GM23248 (cell line): Measurements from ENCODE around the gene CHCHD3. TPM values are rescaled to one million over a fixed set of nuclear protein-coding genes. Genes with fewer than 3 reads are reported as not detected.

Experiments used
- DNase-seq: peaks from one replicate; pipeline ENCODE4 v3.0.0-alpha.2; 2015
- H2AFZ ChIP-seq: fragments of 200-600 bp; sonication (generic); 2 replicates; pipeline ENCODE4 v1.6.1; 2016; ENCODE audit warnings: antibody characterized with exemption
- H3F3A ChIP-seq: fragments of 200-600 bp; sonication (generic); 2 replicates; pipeline ENCODE4 v1.6.1; 2016; ENCODE audit warnings: mild to moderate bottlenecking, antibody characterized with exemption, mixed run types; ENCODE audit not compliant: insufficient read depth
- H3K27ac ChIP-seq: fragments of 200-600 bp; sonication (generic); 2 replicates; pipeline ENCODE4 v1.5.1; 2016; ENCODE audit warnings: mild to moderate bottlenecking
- H3K27me3 ChIP-seq: fragments of 200-600 bp; sonication (generic); replicated peaks from 2 replicates; pipeline ENCODE4 v1.6.1; 2016; ENCODE audit warnings: mild to moderate bottlenecking; ENCODE audit not compliant: insufficient read depth
- H3K36me3 ChIP-seq: fragments of 200-600 bp; sonication (generic); 2 replicates; pipeline ENCODE4 v1.6.1; 2016; ENCODE audit warnings: low read depth, mild to moderate bottlenecking
- H3K4me1 ChIP-seq: fragments of 200-600 bp; sonication (generic); 2 replicates; pipeline ENCODE4 v1.6.1; 2016; ENCODE audit warnings: mild to moderate bottlenecking; ENCODE audit not compliant: insufficient read depth
- H3K4me2 ChIP-seq: fragments of 200-600 bp; sonication (generic); one replicate; pipeline ENCODE4 v1.6.1; 2016; ENCODE audit warnings: mild to moderate bottlenecking; ENCODE audit not compliant: unreplicated experiment
- H3K4me3 ChIP-seq: fragments of 200-600 bp; sonication (generic); 2 replicates; pipeline ENCODE4 v1.5.1; 2016; ENCODE audit warnings: mild to moderate bottlenecking
- H3K79me2 ChIP-seq: fragments of 200-600 bp; sonication (generic); 2 replicates; pipeline ENCODE4 v1.6.1; 2016; ENCODE audit warnings: mild to moderate bottlenecking; ENCODE audit not compliant: insufficient read depth
- H3K9ac ChIP-seq: fragments of 200-600 bp; sonication (generic); 2 replicates; pipeline ENCODE4 v1.6.1; 2016; ENCODE audit warnings: mild to moderate bottlenecking
- H3K9me2 ChIP-seq: fragments of 200-600 bp; sonication (generic); 2 replicates; pipeline ENCODE4 v1.6.1; 2016; ENCODE audit warnings: mixed run types, mild to moderate bottlenecking, moderate library complexity; ENCODE audit not compliant: insufficient read depth
- H3K9me3 ChIP-seq: fragments of 200-600 bp; sonication (generic); one replicate; pipeline ENCODE4 v1.6.1; 2017; ENCODE audit warnings: low read depth
- H4K20me1 ChIP-seq: fragments of 200-600 bp; sonication (generic); 2 replicates; pipeline ENCODE4 v1.6.0; 2016; ENCODE audit not compliant: insufficient read depth
- EZH2 ChIP-seq: fragments of 200-600 bp; sonication (generic); IDR thresholded peaks from 2 replicates; pipeline ENCODE4 v1.6.1; 2018; ENCODE audit warnings: antibody characterized with exemption, mild to moderate bottlenecking; ENCODE audit not compliant: insufficient read depth, poor library complexity, severe bottlenecking
- EZH2phosphoT487 ChIP-seq: fragments of 200-600 bp; sonication (generic); IDR thresholded peaks from 2 replicates; pipeline ENCODE4 v1.6.1; 2018; ENCODE audit warnings: antibody characterized with exemption, moderate library complexity, mild to moderate bottlenecking, low read depth; ENCODE audit not compliant: insufficient read depth
- WGBS, 2 experiments: methylation state at CpG; one replicate each; pipeline ENCODE4 v1.1.6; 2015 to 2017; ENCODE audit warnings: low lambda C conversion rate in 2 of 2, low coverage in 1 of 2; ENCODE audit errors: missing lambda C conversion rate in 2 of 2; 5-methylcytosine and 5-hydroxymethylcytosine counted together
- in situ Hi-C: fragments of 300-500 bp; cut with MboI; formaldehyde crosslinking; loops from 2 replicates; pipeline ENCODE4 v1.15.0; 2020
- polyA plus RNA-seq: library from polyadenylated mRNA; unstranded; fragments of >200 nt; fragmentation: Nextera tagmentation; extraction: Ambion mirVana; gene quantifications from 2 replicates; pipeline ENCODE4 v1.2.1, GENCODE V29; 2016
- total RNA-seq: library from RNA; depleted of rRNA; stranded (reverse); fragments of >200 nt; shearing (Covaris generic); gene quantifications from 2 replicates; pipeline ENCODE4 v1.2.3, GENCODE V29; 2014

The CHCHD3 gene
- total and polyA plus RNA-seq, 2 experiments from 2014 or later: 43.7 to 66.1 TPM

- H3K9ac ChIP-seq: no peak overlapping the region
- no peaks in the 10 kb centered on the region for H3F3A ChIP-seq
- no peak for DNase-seq
- no peak overlapping the region for H3K4me2 ChIP-seq
- no peaks in the 10 kb centered on the region for H3K36me3 ChIP-seq
- no peaks in the 10 kb centered on the region for H3K9me3 ChIP-seq
- no peak overlapping the region for H3K4me3 ChIP-seq
- H3K9me2 ChIP-seq: no peaks in the 10 kb centered on the region
- H3K27ac ChIP-seq: no peak overlapping the region
- H3K27me3 ChIP-seq: no peaks in the 10 kb centered on the region
- no peak overlapping the region for H2AFZ ChIP-seq
- TF ChIP-seq EZH2 (no peak), EZH2phosphoT487 (no peak)
- H3K79me2 ChIP-seq: peaks cover 29% of the 10 kb centered on the region
- H3K4me1 ChIP-seq: no peaks in the 10 kb centered on the region
- H4K20me1 ChIP-seq: no peaks in the 10 kb centered on the region
- in situ Hi-C loops: no loop called here
Measured at GRCh38 chr7:133030346-133030745, 51.5 kb downstream of the CHCHD3 start.

DNA sequence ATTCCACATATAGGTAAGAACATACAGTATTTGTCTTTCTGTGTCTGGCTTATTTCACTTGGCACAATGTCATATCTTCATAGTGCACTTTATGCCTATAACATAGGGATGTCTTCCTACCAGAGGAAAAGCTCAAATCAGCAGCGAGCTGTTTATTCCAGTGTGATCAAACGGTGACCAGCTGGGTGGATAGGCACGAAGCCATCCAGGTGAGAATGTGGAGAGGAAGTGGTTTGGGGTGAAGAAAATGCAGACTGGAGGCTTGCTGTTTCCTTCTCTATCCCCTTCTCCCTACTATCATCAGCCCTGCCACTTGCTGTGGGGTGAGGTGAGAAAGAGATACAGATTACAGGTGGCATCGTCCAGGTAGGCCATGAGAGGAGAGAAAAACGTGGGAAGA, 52.4 kb downstream of the CHCHD3 start:
- H3K4me2 ChIP-seq: no peak overlapping the region

GRCh38 chr7:133027397-133027796, 54.5 kb downstream of the CHCHD3 start:
- no peaks in the 10 kb centered on the region for H3F3A ChIP-seq
- no peak overlapping the region for H3K9ac ChIP-seq
- no peak overlapping the region for H3K4me3 ChIP-seq
- no peak for TF ChIP-seq EZH2
- H3K4me1 ChIP-seq: no peaks in the 10 kb centered on the region
- H3K9me3 ChIP-seq: no peaks in the 10 kb centered on the region
- H3K27ac ChIP-seq: no peak overlapping the region
- H3K79me2 ChIP-seq: peaks cover 26% of the 10 kb centered on the region
- DNase-seq: no peak
- no peaks in the 10 kb centered on the region for H4K20me1 ChIP-seq
- no peak overlapping the region for H2AFZ ChIP-seq
- H3K36me3 ChIP-seq: no peaks in the 10 kb centered on the region
- in situ Hi-C loops: no loop called here
- no peak overlapping the region for H3K4me2 ChIP-seq
- no peaks in the 10 kb centered on the region for H3K27me3 ChIP-seq
- no peaks in the 10 kb centered on the region for H3K9me2 ChIP-seq

More for the DNA sequence above, 52.4 kb downstream of the CHCHD3 start:
- Histone ChIP-seq H3K9me2 (no peaks in the 10 kb centered on the region), H3K4me1 (no peaks in the 10 kb centered on the region), H3K79me2 (peaks cover 29% of the 10 kb centered on the region), H3F3A (no peaks in the 10 kb centered on the region), H3K36me3 (no peaks in the 10 kb centered on the region), H2AFZ (no peak overlapping the region), H3K4me3 (no peak overlapping the region), H3K27ac (no peak overlapping the region), H3K27me3 (no peaks in the 10 kb centered on the region), H3K9ac (no peak overlapping the region), H3K9me3 (no peaks in the 10 kb centered on the region), H4K20me1 (no peaks in the 10 kb centered on the region)
- TF ChIP-seq EZH2: no peak
- no peak for TF ChIP-seq EZH2phosphoT487
- 84 to 92% methylated on average over 4 to 5 of the region's 5 CpGs for WGBS, 2 experiments
- DNase-seq: no peak
- in situ Hi-C loops: no loop called here

DNA sequence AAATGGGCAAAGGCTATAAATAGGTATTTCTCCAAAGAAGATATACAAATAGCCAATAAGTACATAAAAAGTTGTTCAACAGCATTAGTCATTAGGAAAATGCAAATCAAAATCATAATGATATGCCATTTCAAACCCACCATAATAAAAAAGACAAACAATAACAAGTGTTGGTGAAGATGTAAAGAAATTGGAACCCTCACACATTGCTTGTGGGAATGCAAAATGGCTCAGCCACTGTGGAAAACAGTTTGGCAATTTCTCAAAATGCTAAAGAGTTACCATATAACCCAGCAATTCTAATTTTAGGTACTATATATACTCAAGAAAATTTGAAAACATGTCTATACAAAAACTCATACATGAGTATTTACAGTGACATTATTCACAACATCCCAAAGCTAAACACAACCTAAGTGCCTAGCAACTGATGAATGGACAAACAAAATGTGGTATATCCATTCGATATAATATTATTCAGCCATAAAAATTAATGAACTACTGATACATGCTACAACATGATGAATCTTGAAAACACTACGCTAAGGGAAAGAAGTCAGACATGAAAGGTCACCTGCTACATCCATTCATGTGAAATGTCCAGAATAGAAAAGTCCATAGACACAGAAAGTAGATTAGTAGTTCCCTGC, 55.6 kb downstream of the CHCHD3 start:
- Histone ChIP-seq H3K4me2 (no peak overlapping the region), H4K20me1 (no peaks in the 10 kb centered on the region), H3K27me3 (no peaks in the 10 kb centered on the region), H3F3A (no peaks in the 10 kb centered on the region), H3K36me3 (no peaks in the 10 kb centered on the region), H3K9ac (no peak overlapping the region), H3K4me1 (no peaks in the 10 kb centered on the region), H3K79me2 (peaks cover 19% of the 10 kb centered on the region), H3K9me3 (no peaks in the 10 kb centered on the region), H2AFZ (no peak overlapping the region), H3K4me3 (no peak overlapping the region), H3K27ac (no peak overlapping the region), H3K9me2 (no peaks in the 10 kb centered on the region)
- no peak for DNase-seq
- TF ChIP-seq EZH2phosphoT487 (no peak), EZH2 (no peak)
- in situ Hi-C loops: no loop called here
- 98 to 100% methylated on average over 2 of the region's 2 CpGs for WGBS, 2 experiments

DNA sequence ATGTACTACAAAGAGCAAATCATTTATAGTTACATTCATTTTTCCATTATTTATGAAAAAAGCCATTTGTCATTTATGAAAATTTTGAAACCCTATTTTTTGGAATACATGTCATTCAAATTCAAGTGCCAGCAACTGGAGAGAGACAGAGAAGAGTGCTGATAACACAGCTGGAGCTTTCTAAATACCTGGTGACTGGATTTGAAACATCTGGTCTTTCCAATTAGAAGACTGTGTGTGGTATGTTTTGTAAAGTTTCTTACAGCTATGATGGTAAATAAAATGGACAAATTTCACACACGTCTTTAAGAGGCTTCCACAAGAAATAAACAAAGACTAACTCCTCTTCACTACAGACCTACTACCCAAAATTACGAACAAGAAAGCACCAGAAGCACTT, 56.8 kb downstream of the CHCHD3 start:
- Histone ChIP-seq H3K4me2 (no peak overlapping the region), H3K4me3 (no peak overlapping the region), H2AFZ (no peak overlapping the region), H3K79me2 (peaks cover 17% of the 10 kb centered on the region), H3F3A (no peaks in the 10 kb centered on the region), H3K36me3 (no peaks in the 10 kb centered on the region), H3K9ac (no peak overlapping the region), H3K27me3 (no peaks in the 10 kb centered on the region), H3K9me3 (no peaks in the 10 kb centered on the region), H3K4me1 (no peaks in the 10 kb centered on the region), H3K9me2 (no peaks in the 10 kb centered on the region), H4K20me1 (no peaks in the 10 kb centered on the region), H3K27ac (no peak overlapping the region)
- no peak for DNase-seq
- in situ Hi-C loops: no loop called here
- TF ChIP-seq EZH2phosphoT487 (no peak), EZH2 (no peak)
- 96 to 97% methylated on average over 2 of the region's 2 CpGs for WGBS, 2 experiments
